K562 (cell line): ENCODE measurements around the gene MFSD12. TPM values are rescaled to one million over a fixed set of nuclear protein-coding genes. Genes with fewer than 3 reads are reported as not detected.
A peak's percentile ranks its signal among the peaks of the same experiment; 100 is the strongest.

Experiments
- ATAC-seq: fragments of 200-7000 bp; cut with Tn5 transposase; 3 replicates; pipeline ENCODE4 v1.9.1; 2020; ENCODE audit warnings: moderate library complexity
- BruUV-seq: library from RNA; stranded (reverse); fragments of 400-500 nt; replicated peaks from 2 replicates; lab custom pipeline; 2021; lab: Mats Ljungman, UMichigan
- CTCF ChIA-PET: fragments of 300-600 bp; formaldehyde crosslinking; extraction: SDS; loops from one replicate; lab custom pipeline; 2021; ENCODE audit warnings: low intra/inter-chr PET ratio; lab: Yijun Ruan, JAX
- POLR2A ChIA-PET: fragments of 300-600, 350-650 bp; sonication (Branson Sonifier 250); formaldehyde crosslinking; extraction: SDS; loops from one replicate; lab custom pipeline; 2021; ENCODE audit warnings: antibody characterized with exemption, inconsistent platforms; lab: Yijun Ruan, JAX
- DNase-seq, 4 experiments: peaks; one replicate each; pipeline versions ENCODE4 v3.0.0 to v3.0.0-alpha.2; 2011 to 2018; ENCODE audit warnings: low spot score in 3 of 4, mixed read lengths in 3 of 4; ENCODE audit errors: extremely low read depth in 1 of 4
- FAIRE-seq: peaks from 2 replicates; lab custom pipeline; 2011; peaks lifted over from hg19 to GRCh38; lab: Jason Lieb, UNC
- H2AFZ ChIP-seq: 2 replicates; pipeline ENCODE4 v1.6.0; 2011; ENCODE audit warnings: low read depth, low read length, control low read depth, inconsistent platforms
- H3K27ac ChIP-seq: fragments of 200-600 bp; 3 replicates; pipeline ENCODE4 v1.8.0; 2011; ENCODE audit warnings: low read depth, mild to moderate bottlenecking, control low read depth, inconsistent platforms, low read length, moderate library complexity, mixed read lengths; ENCODE audit errors: extremely low read depth
- H3K27me3 ChIP-seq, 2 experiments: fragments of 300-600 bp in 1 of 2; 2 replicates in 1 of 2; 3 replicates in 1 of 2; pipeline versions ENCODE4 v1.6.0 to v1.8.0; 2011; ENCODE audit warnings: inconsistent platforms in 2 of 2, low read length in 2 of 2, mild to moderate bottlenecking in 1 of 2, mixed read lengths in 1 of 2, moderate library complexity in 1 of 2; ENCODE audit not compliant: control insufficient read depth in 2 of 2, insufficient read depth in 2 of 2
- H3K36me3 ChIP-seq: fragments of 300-600 bp; 3 replicates; pipeline ENCODE4 v1.8.0; 2011; ENCODE audit warnings: mild to moderate bottlenecking, low read length, inconsistent platforms; ENCODE audit not compliant: control insufficient read depth, insufficient read depth
- H3K4me1 ChIP-seq, 2 experiments: fragments of 200-600 bp in 1 of 2; replicated peaks in 1 of 2; 2 replicates in 1 of 2; 3 replicates in 1 of 2; pipeline versions ENCODE4 v1.5.1 to v1.8.0; 2011; ENCODE audit warnings: inconsistent platforms in 2 of 2, low read length in 2 of 2, mild to moderate bottlenecking in 1 of 2, mixed read lengths in 1 of 2, moderate library complexity in 1 of 2; ENCODE audit not compliant: control insufficient read depth in 2 of 2, insufficient read depth in 2 of 2
- H3K4me2 ChIP-seq: 2 replicates; pipeline ENCODE4 v1.6.1; 2011; ENCODE audit warnings: low read length, control low read depth, inconsistent platforms, mixed read lengths; ENCODE audit not compliant: insufficient read depth
- H3K4me3 ChIP-seq: fragments of 200-600 bp; sonication (generic), shearing (Covaris generic); 2 replicates; pipeline ENCODE4 v1.5.1; 2016; ENCODE audit warnings: control low read depth, inconsistent platforms
- H3K79me2 ChIP-seq: fragments of 200-600 bp; 3 replicates; pipeline ENCODE4 v1.8.0; 2011; ENCODE audit warnings: low read length, inconsistent platforms; ENCODE audit not compliant: control insufficient read depth, insufficient read depth
- H3K9ac ChIP-seq, 2 experiments: 2 replicates each; pipeline versions ENCODE4 v1.6.0 to v1.6.1; 2011; ENCODE audit warnings: low read depth in 2 of 2, low read length in 2 of 2, control low read depth in 1 of 2, inconsistent platforms in 1 of 2, mild to moderate bottlenecking in 1 of 2, mixed read lengths in 1 of 2; ENCODE audit not compliant: insufficient read depth in 1 of 2
- H3K9me1 ChIP-seq: one replicate; pipeline ENCODE4 v1.6.0; 2011; ENCODE audit warnings: inconsistent platforms, mild to moderate bottlenecking, low read length, moderate library complexity; ENCODE audit not compliant: control insufficient read depth, insufficient read depth
- H3K9me3 ChIP-seq: replicated peaks from 2 replicates; pipeline ENCODE4 v1.5.1; 2011; ENCODE audit warnings: low read depth, low read length, inconsistent platforms; ENCODE audit not compliant: control insufficient read depth, insufficient read depth
- H4K20me1 ChIP-seq: replicated peaks from 2 replicates; pipeline ENCODE4 v1.6.1; 2011; ENCODE audit warnings: low read length, inconsistent platforms, mixed read lengths; ENCODE audit not compliant: control insufficient read depth, insufficient read depth
- BCL6 ChIP-seq: fragments of 250-450 bp; sonication (Bioruptor Pico); IDR thresholded peaks from 2 replicates; pipeline ENCODE4 v1.4.0; 2020
- HDAC1 ChIP-seq, 2 experiments: fragments of 450-650 bp; IDR thresholded peaks; 2 replicates each; pipeline ENCODE4 v1.6.1; 2016 to 2017; ENCODE audit warnings: inconsistent platforms in 1 of 2, mild to moderate bottlenecking in 1 of 2, moderate library complexity in 1 of 2
- HSF4 ChIP-seq: fragments of 250-450 bp; sonication (Bioruptor Pico); IDR thresholded peaks from 2 replicates; pipeline ENCODE4 v2.1.2; 2022; ENCODE audit warnings: mild to moderate bottlenecking, moderate library complexity, borderline replicate concordance
- LEF1 ChIP-seq: fragments of 450-650 bp; IDR thresholded peaks from 2 replicates; pipeline ENCODE4 v1.6.1; 2016; ENCODE audit warnings: mild to moderate bottlenecking
- MEF2A ChIP-seq: IDR thresholded peaks from 2 replicates; pipeline ENCODE4 v1.6.1; 2011; ENCODE audit warnings: low read depth, mild to moderate bottlenecking, low read length, moderate library complexity; ENCODE audit not compliant: control insufficient read depth
- RBBP5 ChIP-seq: fragments of 200-600 bp; sonication (generic); IDR thresholded peaks from 2 replicates; pipeline ENCODE4 v1.6.1; 2012; ENCODE audit warnings: borderline replicate concordance, mild to moderate bottlenecking, low read length, control low read depth, inconsistent platforms; ENCODE audit not compliant: insufficient read depth, poor library complexity, severe bottlenecking
- RBM25 ChIP-seq: fragments of 200-400 bp; formaldehyde crosslinking; IDR thresholded peaks from 2 replicates; pipeline ENCODE4 v1.6.1; 2018; ENCODE audit warnings: low read length, low read depth, moderate library complexity; ENCODE audit not compliant: severe bottlenecking
- ZBTB33 ChIP-seq: sonication (generic); formaldehyde crosslinking; IDR thresholded peaks from 2 replicates; pipeline ENCODE4 v1.8.1; 2023; ENCODE audit warnings: mild to moderate bottlenecking, missing genetic modification reagents
- ZBTB9 ChIP-seq: fragments of 450-650 bp; formaldehyde crosslinking; IDR thresholded peaks from 2 replicates; pipeline ENCODE4 v1.4.0; 2020; ENCODE audit warnings: mild to moderate bottlenecking, moderate library complexity
- ZNF280B ChIP-seq: fragments of 250-450 bp; sonication (Bioruptor Pico); IDR thresholded peaks from 2 replicates; pipeline ENCODE4 v1.5.1; 2021; ENCODE audit warnings: mild to moderate bottlenecking
- ZNF311 ChIP-seq: fragments of 250-450 bp; sonication (Bioruptor Pico); IDR thresholded peaks from 2 replicates; pipeline ENCODE4 v1.4.0; 2020; ENCODE audit warnings: mild to moderate bottlenecking, moderate library complexity
- ZNF639 ChIP-seq, 2 experiments: fragments of 200-800 bp in 1 of 2; sonication (Bioruptor generic) in 1 of 2; sonication (generic) in 1 of 2; formaldehyde crosslinking in 1 of 2; IDR thresholded peaks in 1 of 2; conservative IDR thresholded peaks in 1 of 2; 2 replicates each; pipeline versions ENCODE4 v1.5.0 to v1.6.1; 2016 to 2020; ENCODE audit warnings: missing compliant biosample characterization in 1 of 2, missing genetic modification characterization in 1 of 2, missing genetic modification reagents in 1 of 2
- whole genome bisulfite sequencing: fragments of 100-300 bp; shearing (Covaris generic); methylation state at CpG from one replicate; pipeline ENCODE4 v1.1.6; 2016; ENCODE audit warnings: low coverage, mixed read lengths; ENCODE audit not compliant: insufficient coverage; ENCODE audit errors: missing lambda C conversion rate; 5-methylcytosine and 5-hydroxymethylcytosine counted together
- in situ Hi-C: fragments of 300-500 bp; cut with MboI; formaldehyde crosslinking; loops from 4 replicates; pipeline ENCODE4 v1.15.0; 2018; ENCODE audit warnings: inconsistent platforms, mixed read lengths
- intact Hi-C: fragments of 100-400 bp; cut with micrococcal nuclease; formaldehyde crosslinking; loops from 2 replicates; pipeline ENCODE4 v1.14.2; 2022
- polyA plus RNA-seq, 8 experiments: library from polyadenylated mRNA; depleted of rRNA in 4 of 8; stranded (reverse) in 5 of 8; unstranded in 3 of 8; fragments of >200 nt; fragmentation: Nextera tagmentation in 2 of 8; fragmentation: Illumina TruSeq in 1 of 8; extraction: Ambion mirVana in 2 of 8; extraction: Trizol in 1 of 8; gene quantifications; 2 replicates each; pipeline versions ENCODE4 v1.2.1 to v1.2.3, GENCODE V29; 2011 to 2014; ENCODE audit warnings: inconsistent platforms in 1 of 8, missing spikeins in 1 of 8
- total RNA-seq, 7 experiments: library from RNA; depleted of rRNA in 6 of 7; stranded (reverse); fragments of >200 nt in 6 of 7; fragmentation: Illumina TruSeq in 2 of 7; extraction: Trizol in 2 of 7; gene quantifications; 2 replicates each; pipeline versions ENCODE4 v1.2.1 to v1.2.3, GENCODE V29; 2011 to 2021; ENCODE audit warnings: low replicate concordance in 1 of 7

MFSD12 gene
- total and polyA plus RNA-seq, 9 of the 15 experiments (the other 6 are each of a cell fraction or from before 2014, with no cell fraction given): 0.69 to 112 (median 31.8) TPM

GRCh38 chr19:3589439-3589838 is 32.1 kb upstream of the MFSD12 start (continued):
- peak; percentile 63 for TF ChIP-seq RBM25
- TF ChIP-seq LEF1: no peak
- TF ChIP-seq HDAC1 (IDR thresholded peaks at IDR 0.05): no peak

- Histone ChIP-seq H3K36me3 (no peaks in the 10 kb centered on the region), H3K9me1 (no peaks in the 10 kb centered on the region), H3K4me3 (no peak overlapping the region), H3K79me2 (no peaks in the 10 kb centered on the region), H3K9ac (0 out of 4 replicates have a peak overlapping the region, but pooled peaks of 1 of the 2 experiments have one; percentile 20), H3K27me3 (no peaks in the 10 kb centered on the region), H3K4me1 (peaks cover 0 to 26% of the 10 kb centered on the region in 2 experiments; a peak in 2 of 5 replicates), H3K27ac (no peak overlapping the region), H2AFZ (no peak overlapping the region), H4K20me1 (no peaks in the 10 kb centered on the region), H3K9me3 (peaks cover 10% of the 10 kb centered on the region; the same call in 1 of the 2 replicates), H3K4me2 (no peak overlapping the region)
- ChIA-PET POLR2A (interaction anchor here (0.7 to 1.3 kb wide), 2 partner anchors 10 to 1740 kb away, joined by 3 read pairs; no protein-coding TSS in a partner anchor), CTCF (interaction anchor here (0.6 kb wide), 2 partner anchors 46 to 119 kb away, joined by 3 read pairs; no protein-coding TSS in a partner anchor)
- no TSS peak for BruUV-seq
- DNase-seq (no peak), FAIRE-seq (no peak), ATAC-seq (no peak)
- in situ Hi-C loops: no loop called here
- intact Hi-C loops: loop anchor here (1.0 kb wide), 1 partner anchor 31 kb away; no protein-coding TSS in a partner anchor
- WGBS: 81% methylated on average over 14 of the region's 31 CpGs
- TF ChIP-seq MEF2A: peak; percentile 34; the same call in 1 of the 2 replicates
- TF ChIP-seq ZBTB9 (CRISPR knock-in tag): no peak
- peak; percentile 67 for TF ChIP-seq ZBTB33 (CRISPR knock-in tag)
- TF ChIP-seq RBBP5: no peak
- no peak for TF ChIP-seq ZNF311
- TF ChIP-seq HSF4 (CRISPR knock-in tag): no peak
- TF ChIP-seq ZNF280B (CRISPR knock-in tag): no peak
- 0 out of 4 replicates have a peak, but pooled peaks of 1 of the 2 experiments have one; percentile 6 for TF ChIP-seq ZNF639 (CRISPR knock-in tag; conservative IDR thresholded peaks at IDR 0.05 in 1 of 2, IDR thresholded peaks at IDR 0.05 in 1 of 2)
- no peak for TF ChIP-seq BCL6 (CRISPR knock-in tag)
Observed at GRCh38 chr19:3586707-3587346, 29.4 kb upstream of the MFSD12 start.
